RWPE2 (cell line): ENCODE results near the gene NSD1.
A peak's percentile ranks its signal among the peaks of the same experiment; 100 is the strongest.

Experiments used
- ATAC-seq: fragments of 200-7000 bp; cut with Tn5 transposase; 3 replicates; pipeline ENCODE4 v1.9.1; 2021; ENCODE audit warnings: low read depth
- DNase-seq: peaks from one replicate; pipeline ENCODE4 v3.0.0-alpha.2; 2020; ENCODE audit warnings: low spot score
- H3K27ac ChIP-seq: fragments of 450-650 bp; 2 replicates; pipeline ENCODE4 v1.5.1; 2017; ENCODE audit warnings: mild to moderate bottlenecking; ENCODE audit not compliant: poor library complexity, severe bottlenecking
- H3K27me3 ChIP-seq: fragments of 250-450 bp; sonication (Bioruptor Pico); 2 replicates; pipeline ENCODE4 v1.5.1; 2021; ENCODE audit warnings: mild to moderate bottlenecking, moderate library complexity; ENCODE audit not compliant: insufficient read depth, poor library complexity, severe bottlenecking
- H3K36me3 ChIP-seq: fragments of 250-450 bp; sonication (Bioruptor Pico); 2 replicates; pipeline ENCODE4 v1.5.1; 2020; ENCODE audit warnings: low read depth, mild to moderate bottlenecking, moderate library complexity
- H3K4me1 ChIP-seq: fragments of 250-450 bp; sonication (Bioruptor Pico); 2 replicates; pipeline ENCODE4 v1.5.1; 2021; ENCODE audit warnings: mild to moderate bottlenecking, moderate library complexity; ENCODE audit not compliant: insufficient read depth, poor library complexity, severe bottlenecking
- H3K4me3 ChIP-seq: fragments of 250-450 bp; sonication (Bioruptor Pico); 2 replicates; pipeline ENCODE4 v1.5.1; 2021; ENCODE audit warnings: mild to moderate bottlenecking, moderate library complexity; ENCODE audit not compliant: severe bottlenecking
- H3K9me3 ChIP-seq: fragments of 250-450 bp; sonication (Bioruptor Pico); 2 replicates; pipeline ENCODE4 v1.5.1; 2021; ENCODE audit warnings: mild to moderate bottlenecking, moderate library complexity; ENCODE audit not compliant: severe bottlenecking
- CTCF ChIP-seq: fragments of 450-650 bp; IDR thresholded peaks from one replicate; pipeline ENCODE4 v1.5.1; 2017; ENCODE audit warnings: mild to moderate bottlenecking, moderate library complexity; ENCODE audit not compliant: poor library complexity, severe bottlenecking

The NSD1 gene, protein sequence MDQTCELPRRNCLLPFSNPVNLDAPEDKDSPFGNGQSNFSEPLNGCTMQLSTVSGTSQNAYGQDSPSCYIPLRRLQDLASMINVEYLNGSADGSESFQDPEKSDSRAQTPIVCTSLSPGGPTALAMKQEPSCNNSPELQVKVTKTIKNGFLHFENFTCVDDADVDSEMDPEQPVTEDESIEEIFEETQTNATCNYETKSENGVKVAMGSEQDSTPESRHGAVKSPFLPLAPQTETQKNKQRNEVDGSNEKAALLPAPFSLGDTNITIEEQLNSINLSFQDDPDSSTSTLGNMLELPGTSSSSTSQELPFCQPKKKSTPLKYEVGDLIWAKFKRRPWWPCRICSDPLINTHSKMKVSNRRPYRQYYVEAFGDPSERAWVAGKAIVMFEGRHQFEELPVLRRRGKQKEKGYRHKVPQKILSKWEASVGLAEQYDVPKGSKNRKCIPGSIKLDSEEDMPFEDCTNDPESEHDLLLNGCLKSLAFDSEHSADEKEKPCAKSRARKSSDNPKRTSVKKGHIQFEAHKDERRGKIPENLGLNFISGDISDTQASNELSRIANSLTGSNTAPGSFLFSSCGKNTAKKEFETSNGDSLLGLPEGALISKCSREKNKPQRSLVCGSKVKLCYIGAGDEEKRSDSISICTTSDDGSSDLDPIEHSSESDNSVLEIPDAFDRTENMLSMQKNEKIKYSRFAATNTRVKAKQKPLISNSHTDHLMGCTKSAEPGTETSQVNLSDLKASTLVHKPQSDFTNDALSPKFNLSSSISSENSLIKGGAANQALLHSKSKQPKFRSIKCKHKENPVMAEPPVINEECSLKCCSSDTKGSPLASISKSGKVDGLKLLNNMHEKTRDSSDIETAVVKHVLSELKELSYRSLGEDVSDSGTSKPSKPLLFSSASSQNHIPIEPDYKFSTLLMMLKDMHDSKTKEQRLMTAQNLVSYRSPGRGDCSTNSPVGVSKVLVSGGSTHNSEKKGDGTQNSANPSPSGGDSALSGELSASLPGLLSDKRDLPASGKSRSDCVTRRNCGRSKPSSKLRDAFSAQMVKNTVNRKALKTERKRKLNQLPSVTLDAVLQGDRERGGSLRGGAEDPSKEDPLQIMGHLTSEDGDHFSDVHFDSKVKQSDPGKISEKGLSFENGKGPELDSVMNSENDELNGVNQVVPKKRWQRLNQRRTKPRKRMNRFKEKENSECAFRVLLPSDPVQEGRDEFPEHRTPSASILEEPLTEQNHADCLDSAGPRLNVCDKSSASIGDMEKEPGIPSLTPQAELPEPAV (N-terminal part only)

GRCh38 chr5:177133096-177133852 is at the start of gene NSD1:
Gene NSD1, plus strand, starts transcription at chr5:177133773. Its CDS starts 1,331 bp downstream, at chr5:177135104.
- ATAC-seq (peak; percentile 39), DNase-seq (peak; percentile 74)
- H3K27me3 ChIP-seq: no peaks in the 10 kb centered on the region
- peak within 1 kb of the TSS; percentile 51 for H3K4me3 ChIP-seq
- no peak for TF ChIP-seq CTCF
- peaks cover 34% of the 10 kb centered on the region for H3K36me3 ChIP-seq
- H3K4me1 ChIP-seq: peaks cover 28% of the 10 kb centered on the region
- H3K27ac ChIP-seq: peak within 1 kb of the TSS; percentile 57
- no peaks in the 10 kb centered on the region for H3K9me3 ChIP-seq

DNA sequence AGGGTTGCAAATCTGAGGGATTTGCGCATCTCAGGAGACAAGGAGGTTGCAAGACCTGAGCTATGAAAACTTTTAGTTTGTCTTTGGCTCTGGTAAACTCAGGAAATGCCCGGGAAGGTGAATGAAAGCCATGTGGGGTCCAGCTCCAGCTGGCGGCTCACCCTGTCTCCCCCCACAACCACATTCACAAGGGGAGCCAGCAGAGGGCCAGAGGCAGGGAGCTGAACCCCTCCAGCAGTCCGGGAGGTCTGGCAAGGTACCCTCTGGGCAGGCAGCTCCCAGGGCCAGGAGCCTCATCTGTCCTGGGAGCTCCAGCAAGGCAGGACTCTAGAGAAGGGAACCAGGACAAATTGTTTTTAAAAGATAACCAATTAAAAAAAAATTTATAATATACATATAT is 49.4 kb upstream of the NSD1 start:
- no peak for TF ChIP-seq CTCF

DNA sequence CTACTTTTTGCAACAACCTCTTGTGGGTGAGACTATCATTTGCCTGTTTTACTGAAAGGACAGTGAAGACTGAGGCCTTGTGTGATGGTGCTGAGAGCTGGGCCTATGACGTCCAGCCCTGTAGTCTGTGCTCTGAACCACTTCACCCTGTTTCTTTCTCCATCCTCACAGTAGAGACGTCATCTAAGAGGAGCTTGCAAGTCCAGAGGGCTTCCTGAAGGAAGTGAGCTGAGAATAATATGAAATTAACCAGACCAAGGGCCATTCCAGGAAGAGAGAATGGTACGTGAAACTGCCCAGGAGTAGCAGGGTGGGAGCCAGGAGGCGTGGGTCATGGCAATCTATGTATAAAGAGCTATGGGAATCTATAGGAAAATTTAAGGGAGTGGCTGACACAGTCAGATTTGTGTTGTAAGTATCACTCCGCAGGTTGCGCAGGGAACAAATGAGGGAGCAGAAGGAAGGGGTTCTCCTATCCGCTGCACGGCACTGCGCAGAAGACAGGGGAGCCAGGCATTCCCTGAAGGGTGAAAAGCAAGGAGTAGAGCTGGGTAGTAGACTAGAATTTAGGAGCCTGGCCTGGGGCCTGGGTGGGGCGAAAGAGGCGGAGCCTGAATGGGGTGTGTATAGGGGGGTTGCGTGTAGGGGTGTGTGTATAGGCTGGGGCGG is 47.5 kb upstream of the NSD1 start:
- Histone ChIP-seq H3K27me3 (no peaks in the 10 kb centered on the region), H3K9me3 (no peaks in the 10 kb centered on the region), H3K4me1 (no peaks in the 10 kb centered on the region), H3K27ac (no peak overlapping the region), H3K36me3 (no peaks in the 10 kb centered on the region), H3K4me3 (no peak overlapping the region)
- no peak for TF ChIP-seq CTCF
- ATAC-seq (no peak), DNase-seq (no peak)

More for the DNA sequence above, 49.4 kb upstream of the NSD1 start:
- Histone ChIP-seq H3K9me3 (no peaks in the 10 kb centered on the region), H3K27me3 (no peaks in the 10 kb centered on the region), H3K4me3 (no peak overlapping the region), H3K27ac (no peak overlapping the region), H3K4me1 (no peaks in the 10 kb centered on the region), H3K36me3 (no peaks in the 10 kb centered on the region)
- DNase-seq (no peak), ATAC-seq (no peak)

- Histone ChIP-seq H3K36me3 (no peaks in the 10 kb centered on the region), H3K4me3 (peak within 1 kb of the TSS; percentile 35), H3K27me3 (no peaks in the 10 kb centered on the region), H3K27ac (no peak within 1 kb of the TSS), H3K9me3 (no peaks in the 10 kb centered on the region), H3K4me1 (no peaks in the 10 kb centered on the region)
- peak; percentile 90 for DNase-seq
- peak; percentile 77 for TF ChIP-seq CTCF
- peak; percentile 64 for ATAC-seq
These were observed 46.7 kb upstream of the NSD1 start, which contains the start of gene FGFR4 for GRCh38 chr5:177086654-177087397. Gene FGFR4, plus strand, starts transcription at chr5:177086915. Its CDS starts 2,688 bp downstream, at chr5:177089603.
